Stimulated activated effector memory CD8-positive, alpha-beta T cell treated with anti-CD3 and anti-CD28 coated beads, Interleukin-12 subunit alpha, Interleukin-12 subunit beta, amount 100 ng/mL, for 72 hours (primary cell): Measurements from ENCODE around the gene CSH2.
"Not testable (repeated sequence)": the region's sequence is repeated elsewhere in the genome, so short reads cannot be mapped to it uniquely, and the experiment has no call there.

Experiments used
- ATAC-seq: fragments of 150-1000 bp; cut with Tn5 transposase; 2 replicates; pipeline ENCODE4 v1.10.0; 2021
- DNase-seq, 2 donors: peaks; one replicate each; pipeline ENCODE4 v3.0.0; 2021 to 2022; ENCODE audit warnings: low spot score in 2 of 2
- H3K27ac Mint-ChIP-seq: one replicate; pipeline ENCODE4 v1.8.0; 2022; ENCODE audit warnings: mild to moderate bottlenecking, mixed read lengths
- H3K36me3 Mint-ChIP-seq: one replicate; pipeline ENCODE4 v1.8.0; 2022; ENCODE audit warnings: mild to moderate bottlenecking, mixed read lengths
- H3K4me1 Mint-ChIP-seq: one replicate; pipeline ENCODE4 v1.8.0; 2022; ENCODE audit warnings: mixed read lengths
- H3K4me3 Mint-ChIP-seq: one replicate; pipeline ENCODE4 v1.8.0; 2022; ENCODE audit warnings: mild to moderate bottlenecking, mixed read lengths
- H3K9me3 Mint-ChIP-seq: one replicate; pipeline ENCODE4 v1.8.0; 2022; ENCODE audit warnings: mixed read lengths

CSH2 gene

GRCh38 chr17:63848834-63849689, 24.4 kb downstream of the CSH2 start:
- peak; percentile 97 to 98 for DNase-seq
- peak; percentile 94 for ATAC-seq
- Mint-ChIP-seq H3K27ac (peak overlapping the region; percentile 96), H3K9me3 (peaks cover 5% of the 10 kb centered on the region), H3K36me3 (no peaks in the 10 kb centered on the region), H3K4me1 (peaks cover 21% of the 10 kb centered on the region), H3K4me3 (peak overlapping the region; percentile 66)

GRCh38 chr17:63847525-63848249, 25.8 kb downstream of the CSH2 start:
- Mint-ChIP-seq H3K36me3 (peaks cover 5% of the 10 kb centered on the region), H3K4me3 (peak overlapping the region; percentile 66), H3K9me3 (peaks cover 5% of the 10 kb centered on the region), H3K4me1 (peaks cover 21% of the 10 kb centered on the region), H3K27ac (peak overlapping the region; percentile 41)
- DNase-seq (no peak), ATAC-seq (no peak)

- Mint-ChIP-seq H3K27ac (no peak overlapping the region), H3K4me1 (peaks cover 34% of the 10 kb centered on the region), H3K36me3 (peaks cover 23% of the 10 kb centered on the region), H3K4me3 (no peak overlapping the region), H3K9me3 (peaks cover 5% of the 10 kb centered on the region)
- no peak for ATAC-seq
- DNase-seq, result no peak
Measured at GRCh38 chr17:63845509-63845908, 28.0 kb downstream of the CSH2 start.

- peak overlapping the region; percentile 92 for H3K27ac Mint-ChIP-seq
- H3K4me1 Mint-ChIP-seq, result peaks cover 32% of the 10 kb centered on the region
- peak overlapping the region; percentile 89 for H3K4me3 Mint-ChIP-seq
- ATAC-seq (no peak), DNase-seq (no peak)
- peaks cover 28% of the 10 kb centered on the region for H3K36me3 Mint-ChIP-seq
- H3K9me3 Mint-ChIP-seq, result peaks cover 5% of the 10 kb centered on the region
Measured at GRCh38 chr17:63843910-63844677, 29.4 kb downstream of the CSH2 start.

GRCh38 chr17:63843387-63843888, 30.0 kb downstream of the CSH2 start:
- peaks cover 29% of the 10 kb centered on the region for H3K36me3 Mint-ChIP-seq
- peaks cover 27% of the 10 kb centered on the region for H3K4me1 Mint-ChIP-seq
- not testable (repeated sequence) for H3K9me3 Mint-ChIP-seq
- ATAC-seq, result peak; percentile 17
- peak in 1 of 2 donors; percentile 64 for DNase-seq
- peak overlapping the region; percentile 89 for H3K4me3 Mint-ChIP-seq
- H3K27ac Mint-ChIP-seq, result peak overlapping the region; percentile 92

GRCh38 chr17:63842540-63843386, 30.7 kb downstream of the CSH2 start, which contains the start of gene SMARCD2:
Gene SMARCD2 (minus strand): TSS chr17:63842685. CDS start chr17:63842674, 11 bp downstream.
- DNase-seq, result peak; percentile 93 to 97
- peaks cover 36% of the 10 kb centered on the region for H3K36me3 Mint-ChIP-seq
- peak within 1 kb of the TSS; percentile 89 for H3K4me3 Mint-ChIP-seq
- peak within 1 kb of the TSS; percentile 92 for H3K27ac Mint-ChIP-seq
- peaks cover 27% of the 10 kb centered on the region for H3K4me1 Mint-ChIP-seq
- H3K9me3 Mint-ChIP-seq, result peaks cover under 1% of the 10 kb centered on the region
- ATAC-seq, result peak; percentile 91

GRCh38 chr17:63842173-63842539, 31.3 kb downstream of the CSH2 start:
- peaks cover 28% of the 10 kb centered on the region for H3K4me1 Mint-ChIP-seq
- H3K4me3 Mint-ChIP-seq, result peak overlapping the region; percentile 89
- peak; percentile 53 for ATAC-seq

GRCh38 chr17:63841350-63842172, 31.9 kb downstream of the CSH2 start:
- Mint-ChIP-seq H3K4me3 (peak overlapping the region; percentile 89), H3K27ac (peak overlapping the region; percentile 92), H3K36me3 (peaks cover 45% of the 10 kb centered on the region), H3K9me3 (no peaks in the 10 kb centered on the region), H3K4me1 (peaks cover 32% of the 10 kb centered on the region)
- no peak for ATAC-seq
- DNase-seq, result peak in 1 of 2 donors; percentile 66

More at GRCh38 chr17:63842173-63842539, 31.3 kb downstream of the CSH2 start:
- no peaks in the 10 kb centered on the region for H3K9me3 Mint-ChIP-seq
- H3K36me3 Mint-ChIP-seq, result peaks cover 40% of the 10 kb centered on the region
- H3K27ac Mint-ChIP-seq, result peak overlapping the region; percentile 92
- no peak for DNase-seq

- peaks cover 32% of the 10 kb centered on the region for H3K4me1 Mint-ChIP-seq
- peak overlapping the region; percentile 89 for H3K4me3 Mint-ChIP-seq
- peaks cover 53% of the 10 kb centered on the region for H3K36me3 Mint-ChIP-seq
- peak overlapping the region; percentile 92 for H3K27ac Mint-ChIP-seq
- no peak for ATAC-seq
- no peak for DNase-seq
- no peaks in the 10 kb centered on the region for H3K9me3 Mint-ChIP-seq
Measured at GRCh38 chr17:63840591-63841349, 32.7 kb downstream of the CSH2 start.

GRCh38 chr17:63838631-63839171, 34.8 kb downstream of the CSH2 start:
- ATAC-seq, result no peak
- H3K27ac Mint-ChIP-seq, result peak overlapping the region; percentile 70
- H3K4me3 Mint-ChIP-seq, result peak overlapping the region; percentile 4
- no peaks in the 10 kb centered on the region for H3K9me3 Mint-ChIP-seq
- no peak for DNase-seq
- peaks cover 74% of the 10 kb centered on the region for H3K36me3 Mint-ChIP-seq
- H3K4me1 Mint-ChIP-seq, result peaks cover 52% of the 10 kb centered on the region

GRCh38 chr17:63837962-63838600, 35.4 kb downstream of the CSH2 start:
- Mint-ChIP-seq H3K4me3 (peak overlapping the region; percentile 4), H3K36me3 (peaks cover 79% of the 10 kb centered on the region)
- no peak for ATAC-seq

GRCh38 chr17:63837480-63837879, 36.0 kb downstream of the CSH2 start:
- Mint-ChIP-seq H3K36me3 (peaks cover 79% of the 10 kb centered on the region), H3K4me1 (peaks cover 58% of the 10 kb centered on the region), H3K4me3 (no peak overlapping the region), H3K9me3 (no peaks in the 10 kb centered on the region), H3K27ac (peak overlapping the region; percentile 70)
- DNase-seq, result no peak
- ATAC-seq, result no peak

More at GRCh38 chr17:63837962-63838600, 35.4 kb downstream of the CSH2 start:
- no peak for DNase-seq
- Mint-ChIP-seq H3K27ac (peak overlapping the region; percentile 70), H3K4me1 (peaks cover 54% of the 10 kb centered on the region), H3K9me3 (no peaks in the 10 kb centered on the region)
